ENCODE measurements around the gene CSRP2.

Gene CSRP2

GRCh38 chr12:76859611-76860010 is 19.2 kb downstream of the CSRP2 start:
- no peak for DNase-seq

- no peak for DNase-seq
These were observed 22.7 kb downstream of the CSRP2 start for GRCh38 chr12:76856018-76856644.

GRCh38 chr12:76855271-76855670 is 23.5 kb downstream of the CSRP2 start:
- DNase-seq: no peak

GRCh38 chr12:76852106-76852505 is 26.7 kb downstream of the CSRP2 start:
- DNase-seq: no peak

- no peak for DNase-seq
These were observed 30.7 kb downstream of the CSRP2 start for GRCh38 chr12:76848132-76848531.

- DNase-seq: no peak
These were observed 31.6 kb downstream of the CSRP2 start for GRCh38 chr12:76847260-76847659.

- DNase-seq: no peak
These were observed 42.2 kb downstream of the CSRP2 start for GRCh38 chr12:76836633-76837032.

- DNase-seq: no peak
These were observed 48.4 kb downstream of the CSRP2 start for GRCh38 chr12:76830436-76830835.

GRCh38 chr12:76820888-76821482 is 57.8 kb downstream of the CSRP2 start:
- no peak for DNase-seq

GRCh38 chr12:76813972-76814371 is 64.8 kb downstream of the CSRP2 start:
- no peak for DNase-seq

- DNase-seq: no peak
These were observed 65.6 kb downstream of the CSRP2 start for GRCh38 chr12:76813265-76813664.

- DNase-seq: no peak
These were observed 66.8 kb downstream of the CSRP2 start for GRCh38 chr12:76811976-76812375.

- no peak for DNase-seq
These were observed 68.0 kb downstream of the CSRP2 start for GRCh38 chr12:76810671-76811419.

Measured in inflammatory macrophage treated with lipopolysaccharide for 1 hour (primary cell).